DMS79 treated with DMSO at 0.1 percent for 48 hours (cell line): ENCODE measurements around the gene BRPF1.

Experiments
- DNase-seq: peaks from one replicate; lab custom pipeline; 2025; lab: John Stamatoyannopoulos, UW

Gene BRPF1, protein sequence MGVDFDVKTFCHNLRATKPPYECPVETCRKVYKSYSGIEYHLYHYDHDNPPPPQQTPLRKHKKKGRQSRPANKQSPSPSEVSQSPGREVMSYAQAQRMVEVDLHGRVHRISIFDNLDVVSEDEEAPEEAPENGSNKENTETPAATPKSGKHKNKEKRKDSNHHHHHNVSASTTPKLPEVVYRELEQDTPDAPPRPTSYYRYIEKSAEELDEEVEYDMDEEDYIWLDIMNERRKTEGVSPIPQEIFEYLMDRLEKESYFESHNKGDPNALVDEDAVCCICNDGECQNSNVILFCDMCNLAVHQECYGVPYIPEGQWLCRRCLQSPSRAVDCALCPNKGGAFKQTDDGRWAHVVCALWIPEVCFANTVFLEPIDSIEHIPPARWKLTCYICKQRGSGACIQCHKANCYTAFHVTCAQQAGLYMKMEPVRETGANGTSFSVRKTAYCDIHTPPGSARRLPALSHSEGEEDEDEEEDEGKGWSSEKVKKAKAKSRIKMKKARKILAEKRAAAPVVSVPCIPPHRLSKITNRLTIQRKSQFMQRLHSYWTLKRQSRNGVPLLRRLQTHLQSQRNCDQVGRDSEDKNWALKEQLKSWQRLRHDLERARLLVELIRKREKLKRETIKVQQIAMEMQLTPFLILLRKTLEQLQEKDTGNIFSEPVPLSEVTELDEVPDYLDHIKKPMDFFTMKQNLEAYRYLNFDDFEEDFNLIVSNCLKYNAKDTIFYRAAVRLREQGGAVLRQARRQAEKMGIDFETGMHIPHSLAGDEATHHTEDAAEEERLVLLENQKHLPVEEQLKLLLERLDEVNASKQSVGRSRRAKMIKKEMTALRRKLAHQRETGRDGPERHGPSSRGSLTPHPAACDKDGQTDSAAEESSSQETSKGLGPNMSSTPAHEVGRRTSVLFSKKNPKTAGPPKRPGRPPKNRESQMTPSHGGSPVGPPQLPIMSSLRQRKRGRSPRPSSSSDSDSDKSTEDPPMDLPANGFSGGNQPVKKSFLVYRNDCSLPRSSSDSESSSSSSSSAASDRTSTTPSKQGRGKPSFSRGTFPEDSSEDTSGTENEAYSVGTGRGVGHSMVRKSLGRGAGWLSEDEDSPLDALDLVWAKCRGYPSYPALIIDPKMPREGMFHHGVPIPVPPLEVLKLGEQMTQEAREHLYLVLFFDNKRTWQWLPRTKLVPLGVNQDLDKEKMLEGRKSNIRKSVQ (N-terminal part only)

DNA sequence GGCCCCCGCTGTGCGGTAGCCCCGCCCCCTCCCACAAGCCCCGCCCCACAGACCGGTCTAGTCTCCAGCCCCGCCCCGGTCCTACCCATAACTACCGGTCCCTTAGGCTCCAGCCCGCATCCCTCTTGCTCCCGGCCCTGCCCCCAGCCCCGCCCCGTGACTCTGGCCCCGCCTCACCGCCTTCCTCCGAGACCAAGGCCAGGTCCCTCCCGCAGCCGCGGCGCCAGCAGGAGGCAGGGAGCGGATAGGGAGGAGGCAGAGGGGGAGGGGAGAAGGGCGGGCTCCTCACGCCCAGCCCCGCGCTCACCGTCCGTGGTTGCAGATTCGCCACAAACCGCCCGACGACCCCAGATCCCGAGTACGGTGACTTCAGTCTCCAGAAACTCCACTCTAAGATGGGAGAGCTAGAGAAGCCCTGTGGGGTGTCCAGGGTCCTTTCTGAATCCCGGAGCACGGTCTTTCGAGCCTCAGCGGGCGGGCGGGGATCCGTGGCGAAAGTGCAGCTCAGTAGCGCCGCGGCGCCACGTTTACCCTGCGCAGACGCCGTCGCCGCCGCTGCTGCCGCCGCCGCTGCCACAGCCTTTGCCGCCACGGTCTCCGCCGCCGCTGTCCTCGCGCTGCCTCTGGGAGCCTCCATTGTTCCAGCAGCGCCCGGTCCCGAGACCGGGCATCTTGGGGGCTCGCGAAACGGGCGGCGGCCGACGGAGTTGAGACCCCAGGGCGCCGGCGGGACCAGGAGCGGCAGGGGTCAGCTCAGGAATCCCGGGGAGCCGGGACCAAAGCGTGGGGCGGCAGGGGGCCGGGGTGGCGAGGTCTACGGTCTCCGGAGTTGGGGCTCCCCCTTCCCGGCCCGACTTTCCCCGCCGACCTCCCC, at the start of gene BRPF1:
BRPF1 (plus strand) TSS at position 530 of the 874 bp plus-strand sequence. CDS start 2,406 bp downstream, outside the sequence.
- peak; percentile 56 for DNase-seq

DNA sequence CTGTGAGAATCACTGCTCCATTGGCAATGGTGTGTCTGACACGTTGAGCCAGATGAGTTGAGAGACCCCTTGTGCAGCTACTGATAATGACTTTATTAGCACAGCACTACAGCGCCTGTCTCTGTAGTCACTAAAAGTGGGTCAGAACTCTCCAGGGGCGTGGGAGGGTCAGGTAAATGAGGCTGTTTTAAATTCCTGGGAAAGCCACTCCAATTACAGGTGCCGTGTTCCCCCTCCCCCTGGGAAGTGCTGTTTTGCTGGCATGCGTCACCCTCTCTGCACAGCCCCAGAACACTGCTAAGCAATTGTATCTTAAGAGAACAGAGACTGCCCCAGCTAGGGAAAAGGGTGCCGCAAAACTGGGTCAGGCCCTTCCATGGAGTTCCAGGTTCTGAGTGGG, 49.4 kb upstream of the BRPF1 start:
- DNase-seq = no peak

DNA sequence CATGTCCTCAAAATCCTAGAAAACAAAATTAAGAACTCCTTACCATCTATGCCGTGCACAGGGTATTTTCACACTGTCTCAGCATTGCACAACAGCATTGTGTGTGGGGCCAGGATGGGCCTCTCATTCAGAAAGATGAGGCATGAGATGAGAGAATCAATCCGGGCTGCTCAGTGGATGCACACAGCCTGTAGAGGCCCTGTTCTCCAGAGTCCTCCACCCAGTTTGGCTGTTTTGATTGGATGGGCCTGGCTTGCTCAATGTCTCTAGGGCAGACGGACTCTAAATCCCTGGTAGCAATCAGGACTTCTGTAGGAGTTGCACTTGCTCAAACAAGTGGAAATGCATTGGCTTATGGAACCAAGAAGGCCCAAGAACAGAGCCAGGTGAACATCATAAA, 48.1 kb upstream of the BRPF1 start:
- no peak for DNase-seq

DNA sequence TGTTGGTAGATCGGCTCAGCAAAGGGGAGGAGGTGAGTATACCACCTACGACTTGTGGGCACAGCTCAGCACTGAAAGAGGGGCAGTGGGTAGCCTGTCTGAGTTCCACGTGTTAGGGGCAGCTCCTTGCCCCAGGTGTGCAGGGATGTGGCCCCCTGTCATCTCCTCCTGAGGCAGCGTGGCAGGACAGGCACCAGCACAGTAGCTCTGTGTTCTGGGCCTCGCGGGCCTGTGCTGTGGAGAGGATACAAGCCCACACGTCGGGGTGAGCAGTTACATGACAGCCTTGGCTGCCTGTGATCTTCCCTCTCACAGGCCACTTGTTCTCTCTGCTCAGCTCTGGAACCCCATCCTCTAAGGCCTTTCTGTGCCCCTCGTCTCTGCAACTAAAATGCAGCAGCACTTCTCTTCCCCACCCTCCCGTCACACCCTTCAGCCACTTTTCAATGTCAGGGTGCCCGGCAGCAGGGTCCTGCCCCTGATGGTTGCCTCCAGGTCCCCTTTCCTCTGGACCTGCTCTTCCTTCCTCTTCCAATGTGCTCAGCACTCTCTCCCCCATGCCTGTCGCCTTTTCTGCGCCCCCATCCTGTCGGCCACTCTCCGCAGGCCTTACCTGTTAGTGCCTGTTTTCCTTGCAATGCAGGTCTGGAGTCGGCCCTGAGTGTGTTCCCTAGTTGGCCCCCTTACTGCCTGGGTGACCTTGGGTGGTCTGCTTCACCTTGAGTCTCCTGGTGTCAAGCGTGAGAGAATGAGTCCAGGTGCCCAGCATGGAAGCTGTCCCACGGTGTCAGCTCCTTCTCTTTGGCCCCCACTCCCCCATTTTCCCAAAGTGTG, 46.1 kb upstream of the BRPF1 start:
- DNase-seq = no peak

DNA sequence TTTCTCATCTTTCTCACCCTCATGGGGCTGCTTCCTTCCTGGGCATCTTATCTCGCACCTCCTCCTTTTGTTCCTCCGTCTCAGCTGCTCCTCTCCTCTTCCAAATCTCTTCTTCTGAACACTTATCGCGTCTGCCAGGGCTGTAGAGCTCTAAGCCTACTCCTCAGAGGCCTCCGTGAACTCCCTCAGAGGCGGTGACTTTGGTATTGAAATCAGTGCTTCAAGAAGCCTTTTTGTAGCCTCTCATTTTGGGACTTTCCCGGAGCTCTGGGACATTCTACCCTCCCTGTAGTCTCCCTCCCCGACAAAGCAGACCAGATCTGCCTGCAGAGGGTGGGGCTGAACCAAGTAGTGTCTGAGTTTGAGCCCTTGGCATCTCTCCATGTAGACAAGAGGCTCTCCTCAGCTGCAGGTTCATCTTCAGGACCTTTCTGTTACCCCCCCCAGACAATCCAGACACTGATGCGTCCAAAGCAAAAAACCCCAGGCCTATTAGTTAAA, 45.4 kb upstream of the BRPF1 start:
- no peak for DNase-seq

DNA sequence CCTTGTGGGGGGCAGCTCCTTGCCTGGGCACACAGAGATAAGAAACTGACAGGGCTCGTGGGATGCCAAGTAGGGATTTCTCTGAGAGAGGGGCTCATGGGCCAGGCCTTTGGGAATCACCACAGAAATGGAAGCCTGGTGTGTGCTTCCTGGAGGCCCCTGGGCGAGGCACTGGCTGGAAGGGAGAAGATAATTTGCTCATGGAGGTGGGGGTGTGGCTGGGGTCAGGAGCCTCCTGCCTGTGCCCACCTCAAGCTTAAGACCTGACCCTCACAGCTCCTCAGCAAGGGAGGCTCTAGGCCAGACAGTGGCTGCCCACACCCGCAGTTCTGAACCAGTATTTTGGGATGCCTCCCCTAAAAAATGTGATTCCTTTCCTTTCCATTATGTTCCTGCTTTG, 44.8 kb upstream of the BRPF1 start:
- DNase-seq = no peak

DNA sequence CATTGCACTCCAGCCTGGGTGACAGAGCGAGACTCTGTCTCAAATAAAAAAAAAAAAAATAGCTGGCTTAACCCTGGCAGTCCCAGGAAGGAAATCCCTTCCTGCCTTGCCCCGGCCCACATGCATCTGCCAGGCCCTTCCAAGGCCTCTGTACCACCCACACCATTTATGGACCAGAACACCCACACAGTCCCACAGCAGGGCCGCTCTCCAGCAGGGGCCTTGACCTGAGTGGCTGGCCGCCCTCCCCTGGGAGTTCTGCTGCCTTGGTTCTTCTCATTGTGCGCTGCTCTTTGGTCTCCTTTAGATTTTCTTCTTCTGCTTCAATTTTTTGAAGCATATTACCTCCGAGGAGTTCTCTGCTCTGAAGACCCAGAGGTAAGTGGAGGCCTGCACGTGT, 44.0 kb upstream of the BRPF1 start:
- DNase-seq = no peak

DNA sequence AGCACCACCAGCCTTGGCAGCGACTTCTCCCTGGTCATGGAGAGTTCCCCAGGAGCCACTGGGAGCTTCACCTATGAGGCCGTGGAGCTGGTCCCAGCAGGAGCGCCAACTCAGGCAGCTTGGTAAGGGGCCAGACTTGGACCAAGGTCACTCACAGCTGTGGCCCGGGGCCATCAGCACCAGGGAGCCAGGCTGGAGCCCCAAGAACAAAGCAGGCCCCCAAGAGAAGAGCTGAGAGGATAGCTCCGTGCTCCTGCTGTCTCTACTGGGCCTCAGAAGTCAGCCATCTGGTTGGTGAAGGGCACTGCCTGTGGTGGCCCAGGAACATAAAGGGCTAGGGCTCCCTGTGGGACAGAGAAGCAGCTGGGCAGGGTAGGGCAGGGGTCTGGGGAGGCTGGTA, 42.6 kb upstream of the BRPF1 start:
- no peak for DNase-seq

DNA sequence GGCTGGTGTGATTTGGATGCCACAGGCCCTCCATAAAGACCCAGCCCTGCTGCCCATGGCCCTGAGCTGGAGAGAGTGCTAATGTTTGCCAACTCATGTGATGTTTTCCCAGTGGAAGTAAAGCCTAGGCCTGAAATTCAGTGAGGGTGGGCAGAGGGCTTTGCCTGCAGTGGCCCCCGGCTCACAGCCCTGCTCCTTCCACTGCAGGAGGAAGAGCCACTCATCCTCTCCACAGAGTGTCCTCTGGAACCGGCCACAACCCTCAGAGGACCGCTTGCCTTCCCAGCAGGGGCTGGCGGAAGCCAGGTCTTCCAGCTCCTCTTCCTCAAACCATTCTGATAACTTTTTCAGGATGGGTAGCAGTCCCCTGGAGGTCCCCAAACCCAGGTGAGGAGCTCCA, 41.8 kb upstream of the BRPF1 start:
- no peak for DNase-seq

DNA sequence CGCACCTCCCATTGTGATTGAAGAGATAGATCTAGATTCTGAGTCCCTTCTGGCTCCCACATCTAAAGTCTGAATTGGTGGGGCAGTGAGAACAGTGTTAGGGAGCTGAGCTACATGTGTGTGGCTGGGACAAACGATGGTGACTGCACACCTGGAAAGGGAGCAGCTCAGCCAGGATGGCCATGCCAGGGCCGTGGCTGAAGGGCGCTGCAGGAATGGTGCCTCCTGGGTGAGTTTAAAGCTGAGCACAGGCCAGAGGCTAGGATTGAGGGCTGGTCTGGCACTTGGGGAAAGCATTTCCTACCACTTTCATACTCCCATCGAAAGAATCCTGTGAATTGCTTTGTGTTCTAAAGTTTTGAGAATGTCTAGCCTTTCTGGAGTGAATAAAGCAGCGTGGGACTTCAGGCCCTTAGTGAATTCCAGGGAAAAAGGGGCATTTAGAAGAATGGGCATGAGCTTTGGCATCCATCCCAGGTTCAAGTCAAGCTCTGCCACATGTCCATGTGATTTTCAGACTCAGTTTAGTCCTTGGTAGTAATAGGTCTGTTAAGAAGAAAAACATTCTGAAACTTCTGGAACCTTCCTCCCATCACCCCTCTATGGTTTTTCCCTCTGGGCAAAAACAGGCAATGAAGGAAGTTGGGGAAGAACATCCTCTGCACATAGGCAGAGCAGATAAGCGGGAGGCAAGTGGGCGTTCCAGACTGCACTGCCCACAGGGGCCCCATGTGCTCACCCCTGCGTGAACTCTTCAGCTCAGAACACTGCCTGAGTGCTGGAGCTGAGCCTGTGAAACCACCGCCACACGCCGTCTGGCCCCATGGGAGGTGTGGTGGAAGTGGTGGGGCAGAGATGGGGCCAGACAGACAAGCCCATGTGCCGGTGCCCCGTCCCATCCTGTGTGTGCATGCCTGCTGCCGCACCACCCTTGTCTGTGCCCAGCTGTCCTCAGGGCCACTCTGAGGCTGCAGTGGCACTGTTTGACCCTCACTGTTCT, 40.8 kb upstream of the BRPF1 start:
- DNase-seq = no peak

DNA sequence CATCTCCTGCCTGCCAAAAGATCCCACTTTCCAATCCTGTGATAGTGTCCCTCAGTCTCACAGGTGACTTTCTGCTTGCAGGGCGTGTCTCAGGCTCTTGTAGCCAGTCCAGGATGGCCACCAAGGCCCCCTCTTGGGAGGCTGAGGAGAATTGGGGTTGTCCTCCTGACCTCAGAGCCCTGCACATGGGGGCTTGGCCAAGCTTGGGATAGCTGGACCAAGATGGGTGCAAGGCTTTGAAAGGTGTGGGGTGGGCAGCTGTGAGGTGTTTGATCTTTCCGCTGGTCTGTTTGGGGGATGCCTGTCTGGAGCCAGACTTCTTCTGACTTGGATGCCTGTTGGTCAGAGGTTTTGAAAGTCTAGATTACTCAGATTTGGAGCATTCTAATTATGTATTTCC, 39.9 kb upstream of the BRPF1 start:
- DNase-seq = no peak

DNA sequence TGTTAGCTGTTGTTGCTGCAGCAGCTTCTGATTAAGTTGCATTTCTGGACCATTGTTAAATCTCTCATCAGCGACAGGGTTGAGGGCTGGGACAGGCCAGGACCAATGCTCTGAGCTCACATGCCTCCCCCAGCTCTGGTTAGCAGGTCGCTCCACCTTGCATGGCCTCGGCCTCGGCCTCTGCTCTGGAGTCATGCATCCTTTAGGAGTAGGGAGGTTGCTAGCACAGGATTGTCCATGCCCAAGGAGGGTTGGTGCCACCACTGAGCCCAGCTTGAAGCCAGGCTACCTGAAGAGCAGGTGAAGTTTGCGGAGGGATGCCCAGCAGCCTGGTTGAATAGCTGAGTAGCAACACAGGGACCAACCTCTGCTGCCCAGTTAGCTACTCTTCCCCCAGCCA, 39.1 kb upstream of the BRPF1 start:
- no peak for DNase-seq

DNA sequence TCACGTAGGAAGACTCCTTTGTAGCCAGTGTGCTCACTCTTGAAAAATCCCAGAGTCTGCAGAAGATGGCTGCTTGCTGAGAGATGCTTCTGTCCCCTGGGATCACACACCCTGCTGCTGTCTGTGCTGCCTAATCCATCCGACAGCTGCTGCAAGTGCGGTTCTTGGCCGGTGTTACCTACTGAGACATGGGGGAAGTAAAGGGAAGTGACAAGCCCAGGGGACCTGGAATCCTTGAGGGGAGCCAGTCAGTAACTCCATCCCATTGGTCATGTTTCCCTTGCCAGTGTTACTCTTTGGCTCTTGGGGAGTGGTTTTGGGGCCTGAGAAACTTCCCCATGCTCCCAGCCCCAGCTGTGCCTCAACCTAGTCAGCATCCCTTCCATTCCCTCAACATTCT, 36.2 kb upstream of the BRPF1 start:
- DNase-seq = no peak

DNA sequence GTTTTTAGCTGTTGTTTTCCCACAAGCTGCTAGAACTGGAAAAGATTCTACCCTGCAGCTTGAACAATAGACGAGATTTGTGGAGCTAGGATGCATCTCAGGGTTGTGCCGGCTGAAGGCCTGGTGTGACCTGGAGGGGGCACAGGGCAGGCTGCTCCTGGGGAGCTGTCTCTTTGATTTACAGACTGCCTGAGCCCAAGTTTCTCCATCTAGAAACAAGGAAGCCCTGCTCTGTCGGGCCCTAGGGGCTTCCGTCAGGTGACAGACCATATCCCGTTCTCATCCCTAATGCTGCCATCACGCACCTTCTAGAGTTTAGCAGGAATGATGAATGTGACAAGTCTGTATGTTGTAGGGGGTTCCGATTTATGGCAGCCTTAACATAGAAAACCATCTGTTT, 35.8 kb upstream of the BRPF1 start:
- DNase-seq = no peak

DNA sequence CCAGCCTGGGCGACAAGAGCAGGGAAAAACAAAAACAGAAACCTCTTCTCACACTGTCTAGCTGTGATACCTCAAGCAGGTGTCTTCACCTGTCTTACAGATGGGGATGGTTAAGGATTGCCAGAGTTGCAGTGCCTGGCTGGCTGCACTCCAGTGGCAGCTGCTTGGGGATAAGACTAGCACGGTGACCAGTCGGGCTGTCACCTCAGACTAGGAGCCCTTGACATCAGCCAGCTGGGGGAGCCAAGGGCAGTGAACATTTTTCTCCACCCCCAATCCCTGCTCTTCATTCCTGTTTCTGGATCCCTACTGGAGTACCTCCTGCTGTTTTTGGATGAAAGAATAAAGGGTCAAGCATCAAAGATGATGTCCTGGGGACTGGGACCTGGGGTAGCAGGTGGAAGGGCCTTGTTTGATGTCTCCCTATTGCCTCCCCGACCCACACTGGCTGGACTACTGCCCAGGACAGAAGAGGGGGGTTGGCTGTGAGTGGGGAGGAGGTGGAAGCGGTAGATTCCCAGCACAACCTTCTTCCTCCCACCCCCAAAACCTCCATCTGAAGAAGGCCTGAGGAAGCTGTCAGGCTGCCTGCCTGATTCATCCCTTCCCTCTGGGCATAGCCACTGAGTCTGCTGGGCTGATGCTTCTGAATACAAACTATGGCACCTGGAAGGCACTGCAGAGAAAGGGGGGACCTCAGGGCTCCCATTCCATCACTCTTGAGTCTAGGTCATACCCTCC, 34.9 kb upstream of the BRPF1 start:
- no peak for DNase-seq

DNA sequence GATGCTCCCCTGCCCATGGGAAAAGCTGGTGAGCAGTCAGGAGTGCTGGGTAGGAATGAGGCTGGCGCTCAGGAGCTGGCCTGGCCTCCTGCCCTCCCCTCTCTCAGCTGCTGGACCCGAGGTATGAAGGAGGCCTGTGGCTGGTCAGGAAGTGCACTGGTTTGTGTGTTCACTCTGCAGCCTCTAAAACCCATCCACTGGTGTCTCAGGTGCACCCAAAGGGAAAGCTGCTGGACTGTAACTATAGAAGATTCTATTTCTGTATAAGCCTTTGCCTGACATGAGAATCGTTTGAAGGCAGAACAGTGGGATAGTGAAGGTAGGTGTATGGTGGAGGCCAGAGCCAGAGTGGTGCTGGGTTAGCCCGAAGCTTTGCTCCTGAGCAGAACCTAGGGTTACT, 33.6 kb upstream of the BRPF1 start:
- no peak for DNase-seq

DNA sequence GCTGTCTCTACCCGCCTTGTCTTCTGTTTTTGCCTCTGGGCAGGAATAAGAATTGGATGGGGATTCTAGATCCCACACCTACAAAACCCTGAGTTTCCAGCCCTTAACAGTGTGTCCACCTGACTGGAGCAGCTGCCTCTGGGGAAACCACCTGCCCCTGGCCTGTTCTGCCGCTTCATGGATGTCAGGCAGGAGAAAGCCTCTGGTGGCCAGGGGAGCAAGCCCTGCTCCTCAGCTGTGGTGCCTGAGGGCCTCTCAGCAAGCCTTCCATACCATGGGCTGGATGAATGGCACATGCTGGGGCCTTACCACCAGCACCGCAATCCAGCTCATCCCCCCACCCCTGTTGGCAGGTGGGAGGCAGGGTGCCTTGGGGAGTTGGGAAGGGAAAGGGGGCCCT, 33.2 kb upstream of the BRPF1 start:
- no peak for DNase-seq

DNA sequence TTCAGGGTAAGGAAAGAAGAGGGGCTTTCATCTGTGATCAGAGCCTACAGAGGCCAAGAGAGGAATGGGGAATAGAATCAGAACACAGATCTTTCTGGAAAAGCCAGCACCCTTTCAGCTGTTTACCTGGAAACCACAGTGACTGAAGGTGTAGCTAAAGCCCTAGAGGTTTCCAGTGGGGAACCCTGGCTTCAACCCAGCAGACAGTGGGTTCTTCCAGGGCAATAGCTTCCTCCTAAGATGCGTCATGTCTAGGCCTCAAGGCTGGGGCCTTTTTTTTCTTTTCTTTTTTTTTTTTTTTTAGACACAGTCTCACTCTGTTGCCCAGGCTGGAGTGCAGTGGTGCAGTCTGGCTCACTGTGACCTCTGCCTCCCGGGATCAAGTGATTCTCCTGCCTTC, 31.0 kb upstream of the BRPF1 start:
- DNase-seq = no peak

DNA sequence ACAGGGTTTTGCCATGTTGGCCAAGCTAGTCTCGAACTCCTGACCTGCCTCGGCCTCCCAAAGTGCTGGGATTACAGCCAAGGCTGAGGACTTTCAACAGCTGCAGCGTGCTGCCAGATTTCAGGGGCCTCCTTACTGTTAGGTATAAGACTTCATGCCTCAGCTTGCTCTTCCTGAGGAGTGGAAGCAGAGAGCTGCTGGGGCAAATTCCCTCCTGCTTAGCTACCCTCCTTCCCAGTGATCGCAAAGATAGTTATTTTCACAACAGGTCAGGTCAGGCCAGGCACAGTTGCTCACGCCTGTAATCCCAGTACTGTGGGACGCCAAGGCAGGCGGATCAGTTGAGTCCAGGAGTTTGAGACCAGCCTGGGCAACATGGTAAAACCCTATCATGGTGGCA, 30.5 kb upstream of the BRPF1 start:
- no peak for DNase-seq
